Calu3 (cell line): ENCODE data around the gene NAGLU. TPM values are rescaled to one million over a fixed set of nuclear protein-coding genes. Genes with fewer than 3 reads are reported as not detected.
"Not testable (repeated sequence)": the region's sequence is repeated elsewhere in the genome, so short reads cannot be mapped to it uniquely, and the experiment has no call there.

ENCODE experiments used
- BruUV-seq: library from RNA; stranded (reverse); fragments of 400-500 nt; replicated peaks from 2 replicates; lab custom pipeline; 2021; lab: Mats Ljungman, UMichigan
- CTCF ChIA-PET: fragments of 300-600 bp; sonication (Branson Sonifier 250); formaldehyde crosslinking; loops from one replicate; lab custom pipeline; 2022; ENCODE audit warnings: antibody characterized with exemption; lab: Charles Lee
- DNase-seq: peaks from one replicate; pipeline ENCODE4 v3.0.0; 2022
- H3K27ac Mint-ChIP-seq: one replicate; pipeline ENCODE4 v1.8.0; 2022; ENCODE audit warnings: mixed read lengths; ENCODE audit not compliant: unreplicated experiment
- H3K27me3 Mint-ChIP-seq: one replicate; pipeline ENCODE4 v1.8.0; 2022; ENCODE audit warnings: mixed read lengths; ENCODE audit not compliant: unreplicated experiment
- H3K36me3 Mint-ChIP-seq: one replicate; pipeline ENCODE4 v1.8.0; 2022; ENCODE audit warnings: mild to moderate bottlenecking, moderate library complexity, mixed read lengths; ENCODE audit not compliant: insufficient read depth, unreplicated experiment
- H3K4me1 Mint-ChIP-seq: one replicate; pipeline ENCODE4 v1.8.0; 2022; ENCODE audit warnings: mild to moderate bottlenecking, low read depth, mixed read lengths; ENCODE audit not compliant: unreplicated experiment
- H3K4me3 Mint-ChIP-seq: one replicate; pipeline ENCODE4 v1.8.0; 2022; ENCODE audit warnings: mild to moderate bottlenecking, low read depth, moderate library complexity, mixed read lengths; ENCODE audit not compliant: unreplicated experiment
- H3K9me3 Mint-ChIP-seq: one replicate; pipeline ENCODE4 v1.8.0; 2022; ENCODE audit warnings: low read depth, mixed read lengths; ENCODE audit not compliant: unreplicated experiment
- CTCF ChIP-seq: fragments of 200-600 bp; IDR thresholded peaks from one replicate; pipeline ENCODE4 v1.8.0; 2022; ENCODE audit warnings: antibody characterized with exemption; ENCODE audit not compliant: unreplicated experiment
- intact Hi-C: fragments of 100-400 bp; cut with micrococcal nuclease; formaldehyde crosslinking; loops from one replicate; pipeline ENCODE4 v1.10.0; 2022; ENCODE audit not compliant: unreplicated experiment
- total RNA-seq: library from RNA; stranded (reverse); gene quantifications from 2 replicates; pipeline ENCODE4 v1.2.3, GENCODE V29; 2022

Gene NAGLU
- total RNA-seq, 1 experiment from 2014 or later, result 53.8 TPM

- Mint-ChIP-seq H3K27ac (no peak overlapping the region), H3K27me3 (no peaks in the 10 kb centered on the region)
Measured at GRCh38 chr17:42553161-42553818, 17.2 kb downstream of the NAGLU start.

DNA sequence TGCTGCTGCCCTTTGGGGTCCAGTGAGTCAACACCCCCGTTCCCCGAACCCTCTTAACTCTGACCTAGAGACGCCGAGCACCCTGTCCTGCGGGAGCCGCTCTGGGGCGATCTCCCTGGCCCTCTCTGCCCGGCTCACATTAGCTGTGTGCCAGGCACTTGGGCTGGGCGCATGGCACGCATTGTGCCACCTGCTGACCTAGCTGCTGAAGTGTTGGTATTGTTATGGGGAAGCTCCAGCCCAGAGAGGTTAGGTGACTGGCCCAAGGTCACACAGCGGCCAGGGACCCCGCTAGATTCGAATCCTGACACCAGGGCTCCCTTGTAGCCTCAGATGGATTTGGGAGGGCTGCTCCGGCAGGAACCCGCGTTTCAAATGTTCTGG is 17.8 kb downstream of the NAGLU start:
- Mint-ChIP-seq H3K27ac (peak overlapping the region; percentile 83), H3K36me3 (peaks cover 41% of the 10 kb centered on the region), H3K4me1 (peaks cover 22% of the 10 kb centered on the region), H3K27me3 (no peaks in the 10 kb centered on the region), H3K9me3 (no peaks in the 10 kb centered on the region), H3K4me3 (peak overlapping the region; percentile 92)
- TF ChIP-seq CTCF, result no peak
- no TSS peak for BruUV-seq
- DNase-seq, result no peak
- intact Hi-C loops, result no loop called here
- CTCF ChIA-PET, result interaction anchor here (0.8 to 1.8 kb wide), 4 partner anchors 12 to 25 kb away, joined by 3 to 5 read pairs (median 4); no protein-coding TSS in a partner anchor

More at GRCh38 chr17:42553161-42553818, 17.2 kb downstream of the NAGLU start:
- intact Hi-C loops, result no loop called here
- H3K36me3 Mint-ChIP-seq, result peaks cover 42% of the 10 kb centered on the region
- BruUV-seq, result no TSS peak
- no peak for DNase-seq
- TF ChIP-seq CTCF, result no peak
- no peaks in the 10 kb centered on the region for H3K9me3 Mint-ChIP-seq
- CTCF ChIA-PET, result interaction anchor here (0.8 kb wide), 1 partner anchor 14 kb away, joined by 3 read pairs; no protein-coding TSS in a partner anchor
- H3K4me1 Mint-ChIP-seq, result peaks cover 26% of the 10 kb centered on the region
- H3K4me3 Mint-ChIP-seq, result peak overlapping the region; percentile 92

- peak; percentile 95 for DNase-seq
- intact Hi-C loops, result no loop called here
- CTCF ChIA-PET, result interaction anchor here (0.5 to 1.8 kb wide), 7 partner anchors 13 to 209 kb away, joined by 3 to 5 read pairs (median 4); no protein-coding TSS in a partner anchor
- no peak for TF ChIP-seq CTCF
- BruUV-seq, result TSS peak; percentile 46
- peaks cover 41% of the 10 kb centered on the region for H3K36me3 Mint-ChIP-seq
- H3K4me1 Mint-ChIP-seq, result peaks cover 15% of the 10 kb centered on the region
- H3K27me3 Mint-ChIP-seq, result no peaks in the 10 kb centered on the region
- H3K9me3 Mint-ChIP-seq, result no peaks in the 10 kb centered on the region
- H3K4me3 Mint-ChIP-seq, result peak overlapping the region; percentile 92
- peak overlapping the region; percentile 83 for H3K27ac Mint-ChIP-seq
Measured at GRCh38 chr17:42554250-42555121, 18.4 kb downstream of the NAGLU start.

GRCh38 chr17:42555122-42555622 is 19.1 kb downstream of the NAGLU start:
- peaks cover 41% of the 10 kb centered on the region for H3K36me3 Mint-ChIP-seq
- TF ChIP-seq CTCF, result no peak
- CTCF ChIA-PET, result interaction anchor here (0.6 to 1.8 kb wide), 6 partner anchors 13 to 208 kb away, joined by 3 to 5 read pairs (median 4); no protein-coding TSS in a partner anchor
- H3K4me1 Mint-ChIP-seq, result peaks cover 14% of the 10 kb centered on the region
- intact Hi-C loops, result no loop called here
- H3K27me3 Mint-ChIP-seq, result no peaks in the 10 kb centered on the region
- DNase-seq, result no peak
- H3K27ac Mint-ChIP-seq, result peak overlapping the region; percentile 83
- TSS peak; percentile 92 for BruUV-seq
- no peaks in the 10 kb centered on the region for H3K9me3 Mint-ChIP-seq
- H3K4me3 Mint-ChIP-seq, result peak overlapping the region; percentile 92

DNA sequence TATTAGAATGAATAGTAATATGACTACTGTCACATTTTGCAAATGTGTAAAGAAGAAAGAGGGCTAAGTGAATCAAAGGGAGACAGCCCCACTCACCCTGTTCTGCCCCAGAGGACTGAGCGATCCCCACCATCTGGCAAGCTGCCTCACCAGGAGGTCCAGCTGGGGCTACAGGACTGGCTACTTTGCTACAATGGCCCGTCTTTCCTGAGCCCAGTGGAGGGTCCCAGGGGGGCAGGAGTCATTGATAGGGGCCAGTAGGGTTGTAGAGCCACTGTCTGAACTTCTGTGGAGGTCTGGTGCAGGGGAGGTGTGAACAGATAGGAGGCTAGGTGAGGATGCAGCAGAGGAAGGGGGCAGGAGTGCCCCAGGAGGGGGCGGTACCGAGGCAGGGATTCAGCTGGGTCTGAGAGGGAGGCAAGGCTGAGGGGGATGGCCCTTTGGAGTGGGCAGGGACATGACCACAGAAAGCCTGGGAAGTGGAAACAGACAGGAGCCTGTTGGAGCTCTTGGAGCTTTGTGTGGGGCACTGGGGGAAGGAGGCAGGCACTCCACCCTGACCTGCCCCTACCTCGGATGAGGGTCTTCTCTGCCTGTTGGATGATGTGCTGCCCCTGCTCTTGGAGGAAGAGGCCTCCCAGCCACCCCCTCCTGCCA is 20.0 kb downstream of the NAGLU start:
- CTCF ChIA-PET, result interaction anchor here (0.7 kb wide), 1 partner anchor 19 kb away, joined by 3 read pairs; no protein-coding TSS in a partner anchor
- peak; percentile 32 for DNase-seq
- H3K36me3 Mint-ChIP-seq, result peaks cover 50% of the 10 kb centered on the region
- H3K27me3 Mint-ChIP-seq, H3K27ac Mint-ChIP-seq, BruUV-seq, H3K9me3 Mint-ChIP-seq, intact Hi-C loops: not testable (repeated sequence)
- peaks cover 14% of the 10 kb centered on the region for H3K4me1 Mint-ChIP-seq
- peak overlapping the region; percentile 92 for H3K4me3 Mint-ChIP-seq
